OCI-LY3 (cell line): ENCODE data around the gene NEK2.

Source experiments
- EZH2phosphoT487 ChIP-seq: fragments of 200-600 bp; shearing (Covaris generic); IDR thresholded peaks from 2 replicates; pipeline ENCODE4 v1.6.1; 2018; ENCODE audit warnings: antibody characterized with exemption, mixed run types, low read depth
- TF ChIP-seq, protein P1 (sequence below): fragments of 200-600, 300-600 bp; sonication (generic); IDR thresholded peaks from 2 replicates; pipeline ENCODE4 v1.5.1; 2014; ENCODE audit warnings: antibody characterized with exemption, low read length, low read depth

DNA sequence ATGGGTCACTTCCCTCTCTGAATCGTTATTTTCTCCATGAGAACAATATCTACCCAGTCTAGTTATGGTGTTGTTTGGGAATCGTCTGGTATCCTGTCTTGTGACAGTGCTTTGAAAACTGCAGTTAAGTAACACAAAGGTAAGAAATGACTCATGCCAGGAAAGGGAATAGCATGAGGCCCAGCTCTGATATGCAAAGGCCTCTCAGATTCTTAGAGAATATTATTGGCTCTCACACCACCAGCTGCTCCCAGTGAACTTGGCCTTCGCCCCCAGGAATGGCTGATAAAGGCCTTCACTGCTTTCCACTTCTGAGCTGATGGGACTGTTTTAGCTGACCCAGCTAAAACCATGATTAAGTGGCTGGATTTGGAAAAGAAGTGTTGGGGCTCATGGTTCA lies 27.1 kb downstream of the NEK2 start:
- TF ChIP-seq EZH2phosphoT487: no peak
- TF ChIP-seq, protein P1, sequence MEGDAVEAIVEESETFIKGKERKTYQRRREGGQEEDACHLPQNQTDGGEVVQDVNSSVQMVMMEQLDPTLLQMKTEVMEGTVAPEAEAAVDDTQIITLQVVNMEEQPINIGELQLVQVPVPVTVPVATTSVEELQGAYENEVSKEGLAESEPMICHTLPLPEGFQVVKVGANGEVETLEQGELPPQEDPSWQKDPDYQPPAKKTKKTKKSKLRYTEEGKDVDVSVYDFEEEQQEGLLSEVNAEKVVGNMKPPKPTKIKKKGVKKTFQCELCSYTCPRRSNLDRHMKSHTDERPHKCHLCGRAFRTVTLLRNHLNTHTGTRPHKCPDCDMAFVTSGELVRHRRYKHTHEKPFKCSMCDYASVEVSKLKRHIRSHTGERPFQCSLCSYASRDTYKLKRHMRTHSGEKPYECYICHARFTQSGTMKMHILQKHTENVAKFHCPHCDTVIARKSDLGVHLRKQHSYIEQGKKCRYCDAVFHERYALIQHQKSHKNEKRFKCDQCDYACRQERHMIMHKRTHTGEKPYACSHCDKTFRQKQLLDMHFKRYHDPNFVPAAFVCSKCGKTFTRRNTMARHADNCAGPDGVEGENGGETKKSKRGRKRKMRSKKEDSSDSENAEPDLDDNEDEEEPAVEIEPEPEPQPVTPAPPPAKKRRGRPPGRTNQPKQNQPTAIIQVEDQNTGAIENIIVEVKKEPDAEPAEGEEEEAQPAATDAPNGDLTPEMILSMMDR: no peak
